ENCODE measurements around the gene MOCS3. TPM values are rescaled to one million over a fixed set of nuclear protein-coding genes. Genes with fewer than 3 reads are reported as not detected.
"Not testable (repeated sequence)": the region's sequence is repeated elsewhere in the genome, so short reads cannot be mapped to it uniquely, and the experiment has no call there.

The MOCS3 gene
- polyA plus RNA-seq, 3 donors = 0.48 to 1.9 (median 1.9) TPM

- Mint-ChIP-seq H3K27ac (no peak overlapping the region), H3K27me3 (ENCODE audit: low read depth in 3 of 3) (peaks cover 16 to 24% (median 23%) of the 10 kb centered on the region in 3 donors)
These were observed 18.7 kb downstream of the MOCS3 start for GRCh38 chr20:50977066-50978021.

GRCh38 chr20:50978533-50978932 lies 19.9 kb downstream of the MOCS3 start:
- H3K9me3 Mint-ChIP-seq; H3K9ac ChIP-seq (ENCODE audit: insufficient read depth, low read length, poor library complexity, severe bottlenecking); H3K79me2 ChIP-seq (ENCODE audit: insufficient read depth, low read length); H2AFZ ChIP-seq (ENCODE audit: insufficient read depth, low read depth, low read length, poor library complexity, severe bottlenecking); H3K36me3 ChIP-seq (replicated peaks in 1 of 2; ENCODE audit: control insufficient read depth in 1 of 2, insufficient read depth in 2 of 2, low read length in 2 of 2); H3K4me1 ChIP-seq (ENCODE audit: control insufficient read depth in 1 of 2, insufficient read depth in 2 of 2, low read length in 2 of 2); H3K27me3 ChIP-seq (ENCODE audit: control insufficient read depth in 2 of 2, insufficient read depth in 2 of 2, low read length in 2 of 2); H3K4me3 Mint-ChIP-seq; H3K4me2 ChIP-seq (replicated peaks; ENCODE audit: extremely low read depth, low read length, poor library complexity, severe bottlenecking); H3K27ac ChIP-seq (ENCODE audit: low read depth in 1 of 2, low read length in 2 of 2); DNase-seq; H3K4me3 ChIP-seq (replicated peaks in 1 of 3; ENCODE audit: low read depth in 2 of 3, low read length in 3 of 3); H4K20me1 ChIP-seq (ENCODE audit: insufficient read depth, low read length); H3K9me3 ChIP-seq (replicated peaks in 1 of 2; ENCODE audit: control insufficient read depth in 1 of 2, insufficient read depth in 1 of 2, low read length in 2 of 2); intact Hi-C loops (cut with micrococcal nuclease); H3K36me3 Mint-ChIP-seq: not testable (repeated sequence)
- WGBS (ENCODE audit: insufficient coverage) = 100% methylated on average over 3 of the region's 4 CpGs
- H3K27ac Mint-ChIP-seq = peak overlapping the region in 1 of 7 donors; percentile 12
- peaks cover 31% of the 10 kb centered on the region for H3K4me1 Mint-ChIP-seq
- H3K27me3 Mint-ChIP-seq (ENCODE audit: low read depth in 3 of 3) = peaks cover 16 to 23% (median 20%) of the 10 kb centered on the region in 3 donors

More at GRCh38 chr20:50977066-50978021, 18.7 kb downstream of the MOCS3 start:
- H3K4me1 ChIP-seq (ENCODE audit: control insufficient read depth in 1 of 2, insufficient read depth in 2 of 2, low read length in 2 of 2) = peaks cover 3 to 5% of the 10 kb centered on the region in 2 donors
- H3K4me3 Mint-ChIP-seq = peak overlapping the region in 1 of 2 donors; percentile 40
- H2AFZ ChIP-seq (ENCODE audit: insufficient read depth, low read depth, low read length, poor library complexity, severe bottlenecking) = no peak overlapping the region
- no peak for DNase-seq
- no peaks in the 10 kb centered on the region for H3K36me3 Mint-ChIP-seq
- H3K27ac ChIP-seq (ENCODE audit: low read depth in 1 of 2, low read length in 2 of 2) = no peak overlapping the region
- TF ChIP-seq, protein P1, sequence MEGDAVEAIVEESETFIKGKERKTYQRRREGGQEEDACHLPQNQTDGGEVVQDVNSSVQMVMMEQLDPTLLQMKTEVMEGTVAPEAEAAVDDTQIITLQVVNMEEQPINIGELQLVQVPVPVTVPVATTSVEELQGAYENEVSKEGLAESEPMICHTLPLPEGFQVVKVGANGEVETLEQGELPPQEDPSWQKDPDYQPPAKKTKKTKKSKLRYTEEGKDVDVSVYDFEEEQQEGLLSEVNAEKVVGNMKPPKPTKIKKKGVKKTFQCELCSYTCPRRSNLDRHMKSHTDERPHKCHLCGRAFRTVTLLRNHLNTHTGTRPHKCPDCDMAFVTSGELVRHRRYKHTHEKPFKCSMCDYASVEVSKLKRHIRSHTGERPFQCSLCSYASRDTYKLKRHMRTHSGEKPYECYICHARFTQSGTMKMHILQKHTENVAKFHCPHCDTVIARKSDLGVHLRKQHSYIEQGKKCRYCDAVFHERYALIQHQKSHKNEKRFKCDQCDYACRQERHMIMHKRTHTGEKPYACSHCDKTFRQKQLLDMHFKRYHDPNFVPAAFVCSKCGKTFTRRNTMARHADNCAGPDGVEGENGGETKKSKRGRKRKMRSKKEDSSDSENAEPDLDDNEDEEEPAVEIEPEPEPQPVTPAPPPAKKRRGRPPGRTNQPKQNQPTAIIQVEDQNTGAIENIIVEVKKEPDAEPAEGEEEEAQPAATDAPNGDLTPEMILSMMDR (IDR thresholded peaks at IDR 0.05) = no peak
- H3K9ac ChIP-seq (ENCODE audit: insufficient read depth, low read length, poor library complexity, severe bottlenecking) = no peak overlapping the region
- no peaks in the 10 kb centered on the region for H3K27me3 ChIP-seq (ENCODE audit: control insufficient read depth in 2 of 2, insufficient read depth in 2 of 2, low read length in 2 of 2)
- no peaks in the 10 kb centered on the region for H3K36me3 ChIP-seq (replicated peaks in 1 of 2; ENCODE audit: control insufficient read depth in 1 of 2, insufficient read depth in 2 of 2, low read length in 2 of 2)
- no peaks in the 10 kb centered on the region for H4K20me1 ChIP-seq (ENCODE audit: insufficient read depth, low read length)
- no peaks in the 10 kb centered on the region for H3K9me3 ChIP-seq (replicated peaks in 1 of 2; ENCODE audit: control insufficient read depth in 1 of 2, insufficient read depth in 1 of 2, low read length in 2 of 2)
- no peaks in the 10 kb centered on the region for H3K79me2 ChIP-seq (ENCODE audit: insufficient read depth, low read length)
- no peak overlapping the region for H3K4me2 ChIP-seq (replicated peaks; ENCODE audit: extremely low read depth, low read length, poor library complexity, severe bottlenecking)
- intact Hi-C loops (cut with micrococcal nuclease) = no loop called here
- no peak overlapping the region for H3K4me3 ChIP-seq (replicated peaks in 1 of 3; ENCODE audit: low read depth in 2 of 3, low read length in 3 of 3)
- H3K9me3 Mint-ChIP-seq = peaks cover 0 to 3% (median 0%) of the 10 kb centered on the region in 7 donors
- peaks cover 26% of the 10 kb centered on the region for H3K4me1 Mint-ChIP-seq
- WGBS (ENCODE audit: insufficient coverage) = 86% methylated on average over 19 of the region's 20 CpGs
